DND-41 (cell line): ENCODE data around the gene FGFBP3.

Experiments
- CTCF ChIP-seq: IDR thresholded peaks from 2 replicates; pipeline ENCODE4 v1.5.1; 2012; ENCODE audit warnings: borderline replicate concordance, low read length, moderate library complexity, mild to moderate bottlenecking; ENCODE audit not compliant: poor library complexity, severe bottlenecking; ENCODE audit errors: extremely low read depth
- EZH2 ChIP-seq: IDR thresholded peaks from 3 replicates; pipeline ENCODE4 v1.6.1; 2012; ENCODE audit warnings: borderline replicate concordance, low read depth, mild to moderate bottlenecking, moderate library complexity, low read length, inconsistent platforms; ENCODE audit not compliant: severe bottlenecking

DNA sequence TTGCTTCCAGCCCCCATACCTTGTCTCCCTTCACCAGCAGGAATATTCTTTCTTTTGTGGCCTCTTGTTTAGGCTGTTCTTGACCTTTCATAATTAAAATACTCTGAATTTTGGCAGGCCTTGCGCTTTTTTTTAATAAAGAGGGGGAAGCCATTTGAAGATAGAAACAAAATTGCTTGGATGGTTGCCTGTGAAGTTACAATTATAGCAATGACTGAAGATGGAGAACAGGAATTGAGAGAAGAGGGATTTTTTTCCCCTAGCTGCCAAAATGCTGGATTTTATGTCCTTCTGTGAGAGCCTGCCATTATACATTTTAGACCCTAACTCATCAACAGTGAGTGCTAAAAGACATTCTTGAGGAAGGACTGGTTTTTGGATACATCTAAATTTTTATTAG is 24.8 kb downstream of the FGFBP3 start:
- TF ChIP-seq CTCF (no peak), EZH2 (no peak)
